ENCODE measurements around the gene LRRC43.
A peak's percentile ranks its signal among the peaks of the same experiment; 100 is the strongest.
"Not testable (repeated sequence)": the region's sequence is repeated elsewhere in the genome, so short reads cannot be mapped to it uniquely, and the experiment has no call there.

The LRRC43 gene

DNA sequence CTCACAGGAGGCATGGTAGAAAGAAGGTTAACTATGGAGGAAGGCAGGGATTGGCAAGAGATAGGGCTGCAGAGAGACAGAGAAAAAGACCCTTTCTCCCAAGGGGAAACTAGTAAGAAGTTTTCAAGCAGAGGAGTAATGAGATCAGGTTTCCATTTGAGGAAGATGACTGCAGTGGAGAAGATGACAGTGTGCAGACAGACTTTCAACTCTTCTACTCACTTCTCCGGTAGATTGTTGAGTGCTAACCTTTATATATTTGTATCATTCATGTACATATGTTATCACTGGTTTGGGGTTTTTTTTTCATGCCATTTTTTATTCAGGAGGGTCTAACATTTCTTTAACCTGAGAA is 14.7 kb downstream of the LRRC43 start:
- DNase-seq, result no peak

DNA sequence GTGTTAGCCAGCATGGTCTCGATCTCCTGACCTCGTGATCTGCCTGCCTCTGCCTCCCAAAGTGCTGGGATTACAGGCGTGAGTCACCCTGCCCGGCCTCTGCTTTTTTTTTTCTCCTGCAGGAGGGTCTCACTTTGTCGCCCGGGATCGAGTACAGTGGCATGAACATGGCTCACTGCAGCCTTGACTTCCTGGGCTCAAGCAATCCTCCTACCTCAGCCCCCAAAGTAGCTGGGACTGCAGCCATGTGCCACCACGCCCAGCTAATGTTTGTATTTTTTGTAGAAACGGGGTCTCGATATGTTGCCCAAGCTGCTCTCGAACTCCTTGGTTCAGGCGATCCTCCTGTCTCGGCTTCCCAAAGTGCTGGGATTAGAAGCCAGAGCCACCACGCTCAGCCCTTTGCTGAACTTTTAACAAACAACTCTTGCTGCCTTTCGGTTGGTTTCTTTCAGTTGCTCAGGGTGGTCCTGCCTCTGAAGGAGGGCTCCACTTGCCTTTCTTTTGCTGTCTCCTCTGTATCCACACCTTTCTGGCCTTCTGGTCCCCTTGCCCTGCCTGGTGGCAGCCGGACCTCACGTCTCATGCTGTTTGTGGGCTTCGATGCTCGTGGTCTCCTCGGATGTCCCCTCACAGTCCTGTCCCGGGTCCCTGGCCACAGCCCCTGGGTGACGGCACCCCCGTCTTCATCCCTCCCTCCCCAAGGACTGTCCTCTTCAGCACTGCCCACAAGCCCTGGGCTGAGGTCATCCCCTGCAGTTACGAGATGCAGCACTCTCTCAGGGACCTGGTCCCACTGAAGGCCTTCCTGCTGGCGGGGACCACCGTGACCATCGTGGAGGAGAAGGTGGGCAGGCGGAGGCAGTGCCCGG is 16.8 kb downstream of the LRRC43 start:
- no peak for DNase-seq

DNA sequence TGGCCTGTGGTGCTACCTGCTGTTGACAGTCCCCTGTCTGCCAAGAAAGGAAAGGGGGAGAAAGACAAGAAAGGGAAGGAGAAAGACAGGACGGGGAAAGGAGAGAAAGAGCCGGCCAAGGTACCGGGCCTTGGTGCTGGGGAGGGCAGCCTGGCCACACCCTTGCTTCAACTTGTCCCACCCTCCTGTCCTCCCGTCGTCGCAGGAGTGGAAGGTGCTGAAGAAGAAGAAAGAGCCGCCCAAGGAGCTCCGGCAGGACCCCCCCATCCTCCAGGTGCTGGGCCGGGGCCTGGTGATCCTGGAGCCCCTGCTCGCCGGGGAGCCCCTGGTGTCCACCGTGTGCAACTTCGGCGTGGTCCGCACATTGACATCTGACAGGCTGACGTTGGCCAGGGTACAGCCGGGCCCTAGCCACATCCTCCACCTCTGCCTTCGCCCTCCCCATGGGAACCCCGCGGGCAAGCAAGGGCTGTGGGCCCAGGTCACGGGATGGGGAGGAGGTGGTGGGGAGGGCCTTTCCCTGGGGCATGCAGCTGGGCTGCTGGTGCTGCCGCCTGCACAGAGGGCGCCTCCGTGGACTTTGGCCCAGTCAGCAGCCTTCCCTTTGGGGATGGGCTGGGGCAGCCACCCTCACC is 17.7 kb downstream of the LRRC43 start:
- no peak for DNase-seq

DNA sequence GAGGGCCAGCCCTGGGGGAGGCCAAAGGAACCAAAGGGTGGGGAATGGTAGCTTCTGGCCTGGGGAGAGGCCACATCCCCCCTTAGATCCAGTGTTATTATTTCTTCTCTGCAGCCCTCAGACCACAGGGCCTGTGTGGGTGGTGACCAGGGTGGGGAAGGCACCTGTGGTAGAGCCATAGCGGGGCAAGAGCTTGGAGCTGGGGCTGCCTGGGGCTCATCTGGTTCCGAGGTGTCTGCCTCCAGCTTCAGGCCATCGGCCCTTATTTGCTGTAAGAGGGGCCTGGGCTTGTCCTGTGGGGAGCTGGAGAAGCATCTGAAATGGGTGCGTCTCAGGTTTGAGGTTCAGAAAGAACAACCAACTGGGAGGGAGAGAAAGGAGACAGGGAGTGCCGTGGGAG is 18.5 kb downstream of the LRRC43 start:
- no peak for DNase-seq

DNA sequence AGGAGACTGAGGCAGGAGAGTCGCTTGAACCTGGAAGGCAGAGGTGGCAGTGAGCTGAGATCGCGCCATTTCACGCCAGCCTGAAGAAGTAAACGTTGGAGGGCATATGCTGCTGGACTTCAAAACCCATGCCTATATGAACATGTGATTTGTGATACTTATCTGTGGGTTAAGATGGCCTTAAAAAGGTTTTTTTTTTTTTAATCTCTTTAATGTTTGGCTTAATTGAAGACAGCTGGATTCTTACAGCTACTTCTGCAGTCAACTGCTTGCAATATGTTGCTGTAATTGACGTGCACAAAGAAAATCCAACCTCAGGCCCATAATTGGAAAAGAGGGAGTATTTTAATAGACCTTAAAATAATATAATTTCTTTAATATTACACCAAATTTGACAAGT is 19.1 kb downstream of the LRRC43 start:
- DNase-seq, result no peak

DNA sequence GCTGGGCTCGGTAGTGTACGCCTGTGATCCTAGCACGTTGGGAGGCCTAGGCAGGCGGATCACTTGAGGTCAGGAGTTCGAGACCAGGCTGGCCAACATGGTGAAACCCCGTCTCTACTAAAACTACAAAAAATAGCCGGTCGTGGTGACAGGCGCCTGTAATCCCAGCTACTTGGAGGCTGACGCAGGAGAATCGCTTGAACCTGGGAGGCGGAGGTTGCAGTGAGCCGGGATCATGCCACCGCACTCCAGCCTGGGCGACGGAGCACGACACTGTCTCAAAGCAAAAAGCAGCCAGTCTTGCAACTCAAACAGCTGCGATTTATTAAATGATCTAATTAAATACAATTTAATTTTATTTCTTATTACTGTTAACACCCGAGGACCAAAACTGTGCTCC is 19.9 kb downstream of the LRRC43 start:
- DNase-seq, result not testable (repeated sequence)

DNA sequence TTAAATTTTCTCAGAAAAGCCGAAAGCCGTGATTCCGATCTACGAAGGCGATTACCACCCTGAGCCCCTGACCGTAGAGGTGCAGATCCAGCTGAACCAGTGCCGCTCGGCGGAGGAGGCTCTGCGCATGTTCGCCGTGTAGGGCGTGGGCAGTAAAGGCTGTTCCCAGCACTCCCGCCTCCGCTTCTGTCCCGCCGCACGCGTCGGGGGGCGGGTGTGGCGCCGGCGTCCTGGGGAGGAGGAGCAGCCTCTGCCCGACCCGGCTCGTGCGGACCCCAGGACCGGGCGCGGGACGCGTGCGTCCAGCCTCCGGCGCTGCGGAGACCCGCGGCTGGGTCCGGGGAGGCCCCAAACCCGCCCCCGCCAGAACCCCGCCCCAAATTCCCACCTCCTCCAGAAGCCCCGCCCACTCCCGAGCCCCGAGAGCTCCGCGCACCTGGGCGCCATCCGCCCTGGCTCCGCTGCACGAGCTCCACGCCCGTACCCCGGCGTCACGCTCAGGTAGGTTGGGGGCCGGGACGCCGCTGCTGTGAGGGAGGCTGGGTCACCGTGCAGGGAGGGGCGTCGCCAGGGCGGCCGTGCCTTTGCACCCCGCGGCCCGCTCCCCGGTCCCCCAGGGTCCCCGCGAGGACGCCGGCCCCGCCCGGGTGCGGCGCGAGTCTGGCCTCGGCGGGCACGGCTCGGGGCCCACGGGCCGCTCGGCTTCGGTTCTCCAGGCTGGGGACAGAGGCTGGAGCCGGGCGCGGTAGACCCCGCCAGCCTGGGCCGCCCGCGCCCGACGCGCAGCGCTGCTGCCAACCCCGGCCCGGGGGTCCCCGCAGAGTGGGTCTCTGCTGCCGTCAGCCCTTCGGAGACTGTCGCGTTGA is 20.6 kb downstream of the LRRC43 start, which contains the start of gene B3GNT4:
Gene B3GNT4, plus strand, starts transcription at position 409 of the 866 bp plus-strand sequence. CDS start 910 bp downstream, outside the sequence.
- peak; percentile 57 for DNase-seq

DNA sequence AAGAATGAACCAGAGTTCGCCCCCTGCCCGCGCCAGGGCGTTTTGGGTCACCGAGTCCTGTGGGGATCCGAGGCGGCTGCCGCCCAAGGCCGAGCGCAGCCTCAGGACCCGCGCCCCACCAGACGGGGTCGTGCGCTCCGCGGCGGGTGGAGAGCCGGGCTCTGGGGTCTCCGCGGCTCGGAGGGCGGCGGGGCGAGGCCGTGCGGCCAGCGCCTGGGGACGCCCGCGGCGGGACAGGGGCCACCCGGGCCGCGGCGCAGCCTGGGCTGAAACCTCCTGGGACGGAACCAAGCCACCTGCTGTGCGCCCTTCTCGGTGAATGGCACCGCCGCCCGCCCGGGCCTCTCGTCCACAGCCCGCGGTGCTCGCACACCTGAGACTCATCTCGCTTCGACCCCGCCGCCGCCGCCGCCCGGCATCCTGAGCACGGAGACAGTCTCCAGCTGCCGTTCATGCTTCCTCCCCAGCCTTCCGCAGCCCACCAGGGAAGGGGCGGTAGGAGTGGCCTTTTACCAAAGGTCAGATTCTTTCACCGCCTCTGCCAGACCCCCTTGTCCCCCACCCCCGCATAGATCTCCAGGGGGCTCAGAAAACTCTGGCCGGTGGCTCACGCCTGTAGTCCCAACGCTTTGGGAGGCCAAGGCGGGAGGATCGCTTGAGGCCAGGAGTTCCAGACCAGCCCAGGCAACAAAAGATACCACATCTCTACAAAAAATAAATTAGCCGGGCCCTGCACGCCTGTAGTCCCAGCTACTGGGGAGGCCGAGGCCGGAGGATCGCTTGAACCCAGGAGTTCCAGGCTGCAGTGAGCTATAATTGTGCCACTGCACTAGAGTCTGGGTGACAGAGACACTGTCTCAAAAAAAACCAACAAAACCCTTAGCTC is 21.5 kb downstream of the LRRC43 start:
- DNase-seq, result no peak

DNA sequence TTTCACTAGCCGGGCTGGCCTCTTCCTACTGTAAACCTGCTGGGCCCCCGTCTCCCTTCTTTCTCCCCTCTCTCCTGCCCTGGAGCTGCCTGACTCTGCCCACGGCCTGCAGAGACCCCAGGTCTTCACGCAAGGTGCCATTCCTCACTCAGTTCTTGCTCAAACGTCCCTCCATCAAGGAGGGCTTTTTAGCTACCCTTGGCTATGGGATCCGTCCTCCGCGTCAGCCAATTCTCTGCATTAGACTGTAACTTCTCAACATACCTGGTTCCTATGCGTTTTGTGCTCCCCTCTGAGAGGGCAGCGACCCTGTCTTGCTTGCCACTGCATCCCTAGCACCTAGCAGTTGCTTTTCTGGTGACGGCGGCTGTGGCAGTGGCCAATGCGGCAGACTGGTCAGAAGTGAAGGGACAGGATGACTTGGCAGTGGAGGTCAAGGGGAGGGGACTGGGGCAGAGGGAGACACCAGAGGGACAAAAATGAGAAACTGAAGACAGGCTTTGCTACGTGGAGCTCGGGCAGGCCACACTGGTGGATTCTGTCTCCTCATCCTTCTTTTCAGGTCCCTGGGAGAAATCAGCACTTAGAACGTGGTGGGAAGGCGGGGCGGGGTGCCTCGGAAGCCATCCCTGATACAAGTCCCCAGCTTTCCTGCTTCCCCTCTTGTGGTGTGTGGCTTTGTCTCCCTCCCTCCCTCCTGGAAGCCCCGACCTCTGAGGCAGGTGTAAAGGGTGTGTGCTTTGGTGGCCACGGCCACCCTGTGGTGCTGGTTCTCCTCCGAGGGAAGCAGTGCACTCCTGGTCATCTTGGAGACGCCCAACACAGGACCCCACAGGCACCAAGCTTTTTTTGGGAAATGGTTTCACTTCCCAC is 22.4 kb downstream of the LRRC43 start:
- DNase-seq, result no peak

DNA sequence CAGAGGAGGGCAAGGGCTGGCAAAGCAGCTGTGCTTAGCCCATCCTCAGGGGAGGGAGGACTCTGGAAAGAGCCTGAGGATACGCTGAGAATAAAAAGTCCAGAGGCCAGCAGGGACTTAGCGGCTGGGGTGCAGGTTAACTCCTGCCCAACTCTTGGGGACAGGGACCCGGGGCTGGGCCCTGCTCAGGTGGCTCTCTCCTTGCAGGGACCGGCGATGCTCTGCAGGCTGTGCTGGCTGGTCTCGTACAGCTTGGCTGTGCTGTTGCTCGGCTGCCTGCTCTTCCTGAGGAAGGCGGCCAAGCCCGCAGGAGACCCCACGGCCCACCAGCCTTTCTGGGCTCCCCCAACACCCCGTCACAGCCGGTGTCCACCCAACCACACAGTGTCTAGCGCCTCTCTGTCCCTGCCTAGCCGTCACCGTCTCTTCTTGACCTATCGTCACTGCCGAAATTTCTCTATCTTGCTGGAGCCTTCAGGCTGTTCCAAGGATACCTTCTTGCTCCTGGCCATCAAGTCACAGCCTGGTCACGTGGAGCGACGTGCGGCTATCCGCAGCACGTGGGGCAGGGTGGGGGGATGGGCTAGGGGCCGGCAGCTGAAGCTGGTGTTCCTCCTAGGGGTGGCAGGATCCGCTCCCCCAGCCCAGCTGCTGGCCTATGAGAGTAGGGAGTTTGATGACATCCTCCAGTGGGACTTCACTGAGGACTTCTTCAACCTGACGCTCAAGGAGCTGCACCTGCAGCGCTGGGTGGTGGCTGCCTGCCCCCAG is 23.4 kb downstream of the LRRC43 start:
- DNase-seq, result no peak

DNA sequence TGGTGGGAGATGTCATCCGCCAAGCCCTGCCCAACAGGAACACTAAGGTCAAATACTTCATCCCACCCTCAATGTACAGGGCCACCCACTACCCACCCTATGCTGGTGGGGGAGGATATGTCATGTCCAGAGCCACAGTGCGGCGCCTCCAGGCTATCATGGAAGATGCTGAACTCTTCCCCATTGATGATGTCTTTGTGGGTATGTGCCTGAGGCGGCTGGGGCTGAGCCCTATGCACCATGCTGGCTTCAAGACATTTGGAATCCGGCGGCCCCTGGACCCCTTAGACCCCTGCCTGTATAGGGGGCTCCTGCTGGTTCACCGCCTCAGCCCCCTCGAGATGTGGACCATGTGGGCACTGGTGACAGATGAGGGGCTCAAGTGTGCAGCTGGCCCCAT is 24.1 kb downstream of the LRRC43 start:
- no peak for DNase-seq

DNA sequence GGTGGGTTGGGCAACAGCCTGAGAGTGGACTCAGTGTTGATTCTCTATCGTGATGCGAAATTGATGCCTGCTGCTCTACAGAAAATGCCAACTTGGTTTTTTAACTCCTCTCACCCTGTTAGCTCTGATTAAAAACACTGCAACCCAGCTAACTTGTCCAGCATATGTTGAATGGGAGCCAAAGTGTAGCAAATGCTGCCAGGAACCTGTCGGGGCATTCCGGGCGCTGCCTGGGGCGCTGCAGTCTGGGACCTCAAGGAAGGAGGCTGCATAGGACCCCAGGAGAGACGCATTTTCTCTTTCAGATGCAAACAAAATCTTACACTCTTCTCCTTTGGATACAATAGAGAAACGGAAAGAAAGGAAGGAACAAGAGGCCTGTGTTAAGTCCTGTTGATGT is 24.5 kb downstream of the LRRC43 start:
- no peak for DNase-seq

DNA sequence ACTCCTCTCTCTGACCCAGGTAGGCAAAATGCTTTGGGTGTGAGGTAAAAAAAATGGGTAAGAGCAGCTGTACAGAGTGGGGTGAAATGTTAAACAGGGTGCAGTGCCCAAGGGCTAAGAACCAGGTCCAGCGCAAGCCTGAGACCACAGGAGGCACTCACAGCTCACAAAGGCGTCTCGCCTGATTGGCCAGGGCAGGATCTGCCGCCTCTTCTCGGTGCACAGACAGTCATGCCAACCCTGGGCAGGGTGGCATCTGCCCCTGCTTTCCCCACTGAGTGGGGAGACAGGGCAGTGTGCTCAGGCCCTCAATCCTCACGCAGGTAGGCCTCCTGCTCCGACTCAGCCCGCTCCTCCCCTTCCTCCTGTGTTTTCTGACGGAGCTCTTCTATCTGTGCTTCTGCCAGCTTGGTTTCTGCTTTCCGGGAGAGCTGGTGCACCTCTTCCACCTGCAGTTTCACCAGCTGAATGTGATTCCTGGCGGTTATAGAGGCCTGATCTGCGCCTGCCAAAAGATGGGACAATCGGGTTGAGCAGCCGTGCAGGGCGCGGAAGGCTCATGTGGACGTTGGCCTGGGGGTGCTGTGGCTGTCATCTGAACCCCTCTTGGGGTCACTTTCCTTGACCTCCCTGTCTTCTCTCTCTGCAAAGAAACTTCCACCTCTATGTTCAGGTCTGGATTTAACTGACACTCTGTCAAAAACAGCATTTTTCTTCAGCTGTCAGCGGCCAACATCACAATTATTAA is 25.3 kb downstream of the LRRC43 start:
- DNase-seq, result no peak

DNA sequence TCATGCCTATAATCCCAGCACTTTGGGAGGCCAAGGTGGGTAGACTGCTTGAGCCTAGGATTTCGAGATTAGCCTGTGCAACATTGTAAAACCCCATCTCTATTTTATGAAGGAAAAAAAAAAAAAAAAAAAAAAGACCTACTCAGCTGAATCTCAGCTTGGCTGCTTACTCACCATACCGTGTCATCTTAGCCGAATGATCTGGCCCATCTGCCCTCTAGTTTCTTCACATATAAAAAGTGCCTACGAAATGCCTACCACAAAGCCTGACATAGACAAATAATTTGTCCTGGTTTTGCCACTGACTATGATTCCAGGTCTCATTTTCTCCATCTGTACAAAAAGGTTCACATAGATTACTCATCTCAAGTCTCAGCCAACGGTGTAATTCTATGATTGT is 32.8 kb downstream of the LRRC43 start:
- DNase-seq, result no peak

DNA sequence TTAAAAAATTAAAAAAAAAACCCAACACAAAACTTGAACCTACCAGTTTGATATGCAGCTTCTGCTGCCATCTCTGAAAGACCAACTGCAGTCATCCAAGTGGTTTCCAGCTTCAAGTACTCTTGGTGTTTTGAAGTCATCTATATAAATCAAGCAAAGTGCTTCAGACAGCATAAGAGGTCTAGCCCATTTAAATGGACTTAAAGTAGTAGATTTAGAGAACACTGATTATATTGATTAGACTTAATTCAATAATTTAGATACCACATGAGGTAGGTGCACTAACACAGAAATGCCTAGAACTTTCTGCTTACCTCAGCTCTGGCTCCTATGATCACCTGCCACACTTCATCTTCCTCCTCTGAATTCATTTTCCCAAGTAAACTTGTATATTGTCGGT is 33.5 kb downstream of the LRRC43 start:
- no peak for DNase-seq

DNA sequence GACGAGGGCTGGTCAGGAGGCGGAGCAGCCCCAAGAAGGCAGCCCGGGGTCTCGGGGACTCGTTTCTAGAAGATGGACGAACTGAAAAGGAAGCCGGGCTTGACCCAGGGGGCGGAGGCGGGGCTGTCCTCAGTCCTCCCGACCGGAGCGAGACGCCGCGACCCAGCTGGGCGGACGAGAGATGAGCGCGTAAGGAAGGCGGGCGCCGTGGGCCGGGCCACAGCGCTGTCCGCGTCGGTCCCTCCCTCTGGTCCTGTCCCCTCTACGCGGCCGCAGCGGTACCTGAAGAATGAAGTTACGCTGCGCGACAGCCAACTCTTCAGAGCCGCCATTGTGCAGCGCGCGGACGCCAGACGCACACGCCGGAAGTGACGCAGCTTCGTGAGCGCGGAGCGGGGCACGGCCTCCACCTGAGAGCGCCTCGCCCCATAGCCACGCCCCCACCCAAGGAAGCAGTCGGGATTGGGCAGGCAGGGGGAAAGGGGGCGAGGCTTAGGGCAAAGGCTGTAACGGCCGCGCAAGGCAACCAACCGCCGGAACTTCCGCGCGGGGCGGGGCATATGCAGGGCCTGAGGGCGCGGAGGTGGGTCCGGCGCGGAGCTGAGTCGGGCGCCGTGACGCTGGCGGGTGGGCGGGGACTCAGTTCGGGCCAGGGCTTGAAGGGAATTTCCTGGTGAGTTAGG is 42.9 kb downstream of the LRRC43 start, which contains the start of gene DIABLO:
Gene DIABLO, minus strand, starts transcription at position 370 of the 683 bp plus-strand sequence. Its CDS starts 38 bp downstream, at position 332.
- DNase-seq, result peak; percentile 98

DNA sequence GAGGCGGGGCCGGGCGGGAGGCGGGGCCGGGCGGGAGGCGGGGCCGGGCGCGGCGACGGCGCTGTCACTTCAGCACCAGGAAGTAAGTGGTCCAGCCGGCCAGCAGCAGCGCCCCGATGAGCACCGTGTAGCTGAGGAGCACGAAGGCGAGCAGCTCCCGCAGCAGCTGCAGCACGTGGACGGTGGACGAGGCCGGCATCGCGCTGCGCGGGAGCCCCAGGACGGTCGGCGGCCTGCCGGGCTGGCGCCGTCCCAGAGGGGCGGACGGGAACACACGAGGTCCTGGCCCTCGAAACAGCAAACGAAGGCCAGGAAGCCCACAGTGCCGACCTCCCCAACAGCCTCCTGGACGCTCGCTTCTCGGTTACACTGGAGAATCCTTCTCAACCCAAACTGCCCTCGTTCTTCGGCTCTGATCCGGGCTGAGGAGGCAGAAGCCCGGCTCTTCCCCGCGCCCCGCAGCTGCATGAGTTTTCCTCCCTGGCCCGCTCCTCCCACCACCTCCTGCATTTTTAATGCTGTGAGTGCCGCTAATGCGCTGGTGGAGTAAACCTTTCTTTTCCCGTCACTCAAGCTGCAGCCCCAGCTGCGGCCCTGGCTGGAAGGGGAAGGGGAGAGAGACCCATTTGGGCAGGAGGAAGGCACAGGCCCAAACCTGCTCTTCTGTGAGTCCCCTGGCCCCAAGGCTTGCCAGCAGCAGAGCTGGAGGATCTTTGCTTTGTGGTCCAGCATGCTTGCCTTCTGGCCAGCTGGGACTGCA is 43.6 kb downstream of the LRRC43 start:
- no peak for DNase-seq

DNA sequence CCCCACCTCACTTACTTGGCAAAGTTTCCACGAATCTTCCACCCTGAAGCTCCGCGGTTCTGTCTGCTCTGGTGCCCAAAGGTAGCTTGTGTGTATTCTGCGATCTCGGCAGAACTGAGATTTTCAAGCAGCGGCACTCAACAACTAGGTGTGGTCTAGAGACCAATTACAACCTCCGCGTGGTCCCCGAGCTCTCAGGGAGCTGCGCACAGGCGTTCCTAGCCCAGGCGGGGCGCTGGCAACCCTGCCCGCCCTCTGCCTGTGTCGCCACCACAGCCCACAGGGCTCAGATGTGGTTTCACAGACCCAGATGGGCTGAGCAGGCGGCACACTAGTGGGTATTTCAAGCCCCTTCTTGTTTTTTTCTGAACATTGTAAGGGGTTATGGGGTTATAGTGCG is 44.4 kb downstream of the LRRC43 start:
- DNase-seq, result no peak
